Glomerular visceral epithelial cell (primary cell): ENCODE measurements around the gene MTCH2.
A peak's percentile ranks its signal among the peaks of the same experiment; 100 is the strongest.

Experiments used
- DNase-seq: peaks from one replicate; pipeline ENCODE4 v3.0.0-alpha.2; 2016; ENCODE audit errors: extremely low spot score

MTCH2 gene

GRCh38 chr11:47589977-47590861, 52.1 kb downstream of the MTCH2 start:
- no peak for DNase-seq

GRCh38 chr11:47589584-47589976, 52.8 kb downstream of the MTCH2 start:
- no peak for DNase-seq

GRCh38 chr11:47589118-47589517, 53.2 kb downstream of the MTCH2 start:
- DNase-seq: no peak

GRCh38 chr11:47587723-47588326, 54.5 kb downstream of the MTCH2 start:
- DNase-seq: no peak

- no peak for DNase-seq
These were observed 55.2 kb downstream of the MTCH2 start for GRCh38 chr11:47587039-47587716.

GRCh38 chr11:47586098-47586855, 56.1 kb downstream of the MTCH2 start, which contains the start of gene FAM180B:
TSS of gene FAM180B (plus strand) at chr11:47586678. CDS start at chr11:47586769, 91 bp downstream.
- DNase-seq: no peak

GRCh38 chr11:47583844-47584243, 58.5 kb downstream of the MTCH2 start:
- no peak for DNase-seq

GRCh38 chr11:47578524-47579494, 63.5 kb downstream of the MTCH2 start, which contains the start of the genes KBTBD4 and NDUFS3:
TSS of gene KBTBD4 (minus strand) at chr11:47578970. CDS start at chr11:47578951, 19 bp downstream.
TSS of gene NDUFS3 (plus strand) at chr11:47579074. CDS start at chr11:47579092, 18 bp downstream.
- DNase-seq: peak; percentile 84

- no peak for DNase-seq
These were observed 64.8 kb downstream of the MTCH2 start for GRCh38 chr11:47577460-47578041.

GRCh38 chr11:47573321-47573720, 69.0 kb downstream of the MTCH2 start:
- DNase-seq: no peak

GRCh38 chr11:47572715-47573255, 69.6 kb downstream of the MTCH2 start:
- DNase-seq: no peak

- no peak for DNase-seq
These were observed 70.5 kb downstream of the MTCH2 start for GRCh38 chr11:47571895-47572294.

GRCh38 chr11:47571357-47571729, 71.0 kb downstream of the MTCH2 start:
- no peak for DNase-seq

- no peak for DNase-seq
These were observed 71.6 kb downstream of the MTCH2 start for GRCh38 chr11:47570651-47571356.

- no peak for DNase-seq
These were observed 72.7 kb downstream of the MTCH2 start for GRCh38 chr11:47569646-47570045.
